WTC11 (cell line): ENCODE measurements around the gene YAP1. TPM values are rescaled to one million over a fixed set of nuclear protein-coding genes. Genes with fewer than 3 reads are reported as not detected.

Source experiments
- ATAC-seq: fragments of 200-7000 bp; cut with Tn5 transposase; 2 replicates; pipeline ENCODE4 v1.10.0; 2021; ENCODE audit warnings: mild to moderate bottlenecking, moderate library complexity
- CTCF ChIA-PET: fragments of 300-600 bp; sonication (Branson Sonifier 250); formaldehyde crosslinking; loops from one replicate; lab custom pipeline; 2021; ENCODE audit warnings: antibody characterized with exemption; lab: Charles Lee
- POLR2A ChIA-PET: fragments of 350-600 bp; sonication (Branson Sonifier 250); formaldehyde crosslinking; loops from one replicate; lab custom pipeline; 2021; ENCODE audit warnings: antibody characterized with exemption; lab: Charles Lee
- DNase-seq: peaks from one replicate; pipeline ENCODE4 v3.0.0; 2021; ENCODE audit warnings: low spot score
- H3K27ac Mint-ChIP-seq: 2 replicates; pipeline ENCODE4 v1.8.0; 2021; ENCODE audit warnings: mixed read lengths
- H3K27me3 Mint-ChIP-seq: 2 replicates; pipeline ENCODE4 v1.8.0; 2021; ENCODE audit warnings: low read depth, mild to moderate bottlenecking, moderate library complexity, mixed read lengths
- H3K36me3 Mint-ChIP-seq: 2 replicates; pipeline ENCODE4 v1.8.0; 2021; ENCODE audit warnings: mixed read lengths
- H3K4me1 Mint-ChIP-seq: 2 replicates; pipeline ENCODE4 v1.8.0; 2022; ENCODE audit warnings: mixed read lengths
- H3K4me3 Mint-ChIP-seq: 2 replicates; pipeline ENCODE4 v1.8.0; 2021; ENCODE audit warnings: mild to moderate bottlenecking, moderate library complexity, mixed read lengths
- H3K9me3 Mint-ChIP-seq: 2 replicates; pipeline ENCODE4 v1.8.0; 2021; ENCODE audit warnings: mixed read lengths
- ATF2 ChIP-seq: sonication (generic); formaldehyde crosslinking; IDR thresholded peaks from 2 replicates; pipeline ENCODE4 v1.8.1; 2022; ENCODE audit warnings: low read depth, missing genetic modification reagents, borderline replicate concordance
- CDX4 ChIP-seq: fragments of 250-450 bp; sonication (Bioruptor Pico); IDR thresholded peaks from 2 replicates; pipeline ENCODE4 v1.9.0; 2021; ENCODE audit warnings: moderate library complexity, mild to moderate bottlenecking, inconsistent platforms, borderline replicate concordance
- ESRRA ChIP-seq: sonication (generic); formaldehyde crosslinking; IDR thresholded peaks from 2 replicates; pipeline ENCODE4 v1.8.1; 2022; ENCODE audit warnings: mild to moderate bottlenecking, missing genetic modification reagents, borderline replicate concordance
- FOXJ3 ChIP-seq: sonication (generic); formaldehyde crosslinking; IDR thresholded peaks from 2 replicates; pipeline ENCODE4 v1.9.0; 2021; ENCODE audit warnings: missing genetic modification reagents, mild to moderate bottlenecking, borderline replicate concordance
- FOXK1 ChIP-seq: sonication (generic); formaldehyde crosslinking; IDR thresholded peaks from 2 replicates; pipeline ENCODE4 v1.8.0; 2022; ENCODE audit warnings: mild to moderate bottlenecking, moderate library complexity, missing genetic modification reagents
- IRF1 ChIP-seq: sonication (generic); formaldehyde crosslinking; IDR thresholded peaks from 2 replicates; pipeline ENCODE4 v1.8.0; 2023; ENCODE audit warnings: missing genetic modification reagents
- PRDM15 ChIP-seq: sonication (generic); formaldehyde crosslinking; IDR thresholded peaks from 2 replicates; pipeline ENCODE4 v1.8.0; 2022; ENCODE audit warnings: missing genetic modification reagents
- RORB ChIP-seq: fragments of 250-450 bp; sonication (Bioruptor Pico); IDR thresholded peaks from 2 replicates; pipeline ENCODE4 v1.9.0; 2021; ENCODE audit warnings: mild to moderate bottlenecking
- TEAD1 ChIP-seq: sonication (generic); formaldehyde crosslinking; IDR thresholded peaks from 2 replicates; pipeline ENCODE4 v1.8.0; 2022; ENCODE audit warnings: mild to moderate bottlenecking, missing genetic modification reagents
- USF1 ChIP-seq: sonication (generic); formaldehyde crosslinking; IDR thresholded peaks from 2 replicates; pipeline ENCODE4 v1.8.0; 2022; ENCODE audit warnings: mild to moderate bottlenecking, missing genetic modification reagents
- USF2 ChIP-seq: sonication (generic); formaldehyde crosslinking; IDR thresholded peaks from 2 replicates; pipeline ENCODE4 v1.8.1; 2023; ENCODE audit warnings: mild to moderate bottlenecking, missing genetic modification reagents, moderate library complexity
- ZMAT4 ChIP-seq: fragments of 250-450 bp; sonication (Bioruptor Pico); IDR thresholded peaks from 2 replicates; pipeline ENCODE4 v1.9.0; 2021; ENCODE audit warnings: mild to moderate bottlenecking
- ZNF232 ChIP-seq: sonication (generic); formaldehyde crosslinking; IDR thresholded peaks from 2 replicates; pipeline ENCODE4 v1.8.0; 2022; ENCODE audit warnings: mild to moderate bottlenecking, missing genetic modification reagents
- ZNF281 ChIP-seq: sonication (generic); formaldehyde crosslinking; IDR thresholded peaks from 2 replicates; pipeline ENCODE4 v1.8.0; 2023; ENCODE audit warnings: mild to moderate bottlenecking, missing genetic modification reagents
- ZNF396 ChIP-seq: fragments of 250-450 bp; sonication (Bioruptor Pico); IDR thresholded peaks from 2 replicates; pipeline ENCODE4 v1.8.0; 2021; ENCODE audit warnings: mild to moderate bottlenecking, moderate library complexity, borderline replicate concordance
- ZNF423 ChIP-seq: fragments of 250-450 bp; sonication (Bioruptor Pico); IDR thresholded peaks from 2 replicates; pipeline ENCODE4 v2.1.2; 2022; ENCODE audit warnings: mild to moderate bottlenecking, moderate library complexity
- ZNF425 ChIP-seq: fragments of 250-450 bp; sonication (Bioruptor Pico); conservative IDR thresholded peaks from 2 replicates; pipeline ENCODE4 v1.9.0; 2021; ENCODE audit warnings: mild to moderate bottlenecking
- ZNF671 ChIP-seq: fragments of 250-450 bp; sonication (Bioruptor Pico); IDR thresholded peaks from 2 replicates; pipeline ENCODE4 v1.8.0; 2021; ENCODE audit warnings: mild to moderate bottlenecking
- total RNA-seq: library from RNA; stranded (reverse); gene quantifications from 3 replicates; pipeline ENCODE4 v1.2.3, GENCODE V29; 2021

YAP1 gene
- total RNA-seq, 1 experiment from 2014 or later, result 88.7 TPM

GRCh38 chr11:102114032-102114431, 3.8 kb downstream of the YAP1 start (continued):
- TF ChIP-seq IRF1 (CRISPR knock-in tag) (no peak), FOXJ3 (CRISPR knock-in tag) (no peak), ATF2 (CRISPR knock-in tag) (no peak), ZNF232 (CRISPR knock-in tag) (no peak)

GRCh38 chr11:102115557-102115956, 5.3 kb downstream of the YAP1 start:
- Mint-ChIP-seq H3K36me3 (peaks cover 6% of the 10 kb centered on the region), H3K4me1 (peaks cover 76% of the 10 kb centered on the region), H3K27ac (peak overlapping the region; percentile 90), H3K27me3 (no peaks in the 10 kb centered on the region), H3K4me3 (peak overlapping the region; percentile 44), H3K9me3 (no peaks in the 10 kb centered on the region)
- DNase-seq, result no peak
- ATAC-seq, result peak; percentile 26
- ChIA-PET CTCF (interaction anchor here (0.5 to 1.6 kb wide), 2 partner anchors 142 to 153 kb away, joined by 3 to 11 read pairs; no protein-coding TSS in a partner anchor), POLR2A (interaction anchor here (0.5 to 1.4 kb wide), 2 partner anchors 153 to 479 kb away, joined by 3 read pairs; no protein-coding TSS in a partner anchor)
- no peak for TF ChIP-seq ZNF425 (CRISPR knock-in tag)
- TF ChIP-seq ZMAT4 (CRISPR knock-in tag), result no peak
- TF ChIP-seq USF1 (CRISPR knock-in tag), result peak; percentile 60; the same call in 1 of the 2 replicates
- no peak for TF ChIP-seq ZNF671 (CRISPR knock-in tag)
- no peak for TF ChIP-seq ZNF396
- no peak; the same call in 1 of the 2 replicates for TF ChIP-seq TEAD1 (CRISPR knock-in tag)
- peak; percentile 55; the same call in 1 of the 2 replicates for TF ChIP-seq FOXK1 (CRISPR knock-in tag)
- peak; percentile 68 for TF ChIP-seq USF2 (CRISPR knock-in tag)
- TF ChIP-seq PRDM15 (CRISPR knock-in tag), result no peak
- no peak for TF ChIP-seq RORB (CRISPR knock-in tag)
- no peak for TF ChIP-seq ZNF423
- no peak for TF ChIP-seq ESRRA (CRISPR knock-in tag)
- no peak for TF ChIP-seq CDX4 (CRISPR knock-in tag)
- TF ChIP-seq ZNF281, result no peak
